Body of pancreas (tissue), 4 donors: ENCODE results near the gene NIT2. TPM values are rescaled to one million over a fixed set of nuclear protein-coding genes. Genes with fewer than 3 reads are reported as not detected.

Experiments used
- ATAC-seq: fragments of 150-250 bp; one replicate; pipeline ENCODE4 v1.9.1; 2016
- DNase-seq, 4 donors: peaks; one replicate each; pipeline ENCODE4 v3.0.0-alpha.2; 2019
- H3K27ac ChIP-seq, 4 donors: fragments of 200-600 bp; sonication (generic); 1 replicate in 3 of 4; 2 replicates in 1 of 4; pipeline versions ENCODE4 v1.5.1 to v1.6.1; 2016 to 2019; ENCODE audit warnings: mild to moderate bottlenecking in 1 of 4, mixed read lengths in 1 of 4, moderate library complexity in 1 of 4
- H3K27me3 ChIP-seq, 2 donors: fragments of 200-600 bp; sonication (generic); one replicate each; pipeline ENCODE4 v1.6.0; 2016; ENCODE audit warnings: mild to moderate bottlenecking in 1 of 2
- H3K36me3 ChIP-seq, 2 donors: fragments of 200-600 bp; sonication (generic); replicated peaks in 1 of 2; 2 replicates each; pipeline ENCODE4 v1.5.1; 2016; ENCODE audit warnings: low read depth in 2 of 2; ENCODE audit not compliant: insufficient read depth in 1 of 2
- H3K4me1 ChIP-seq: fragments of 200-600 bp; sonication (generic); one replicate; pipeline ENCODE4 v1.6.0; 2016
- H3K4me3 ChIP-seq, 2 donors: fragments of 200-600 bp; sonication (generic); 1 replicate in 1 of 2; 2 replicates in 1 of 2; pipeline ENCODE4 v1.5.1; 2016 to 2019
- H3K9me3 ChIP-seq, 3 donors: fragments of 200-600 bp; sonication (generic); 1 replicate in 2 of 3; 2 replicates in 1 of 3; pipeline ENCODE4 v1.5.1; 2016
- CTCF ChIP-seq, 7 experiments: fragments of 450-650 bp in 4 of 7; fragments of 200-600 bp in 3 of 7; sonication (generic) in 3 of 7; IDR thresholded peaks; one replicate each; pipeline ENCODE4 v1.5.1; 2016 to 2019; ENCODE audit warnings: antibody characterized with exemption in 7 of 7
- POLR2A ChIP-seq, 3 donors: fragments of 450-650 bp; IDR thresholded peaks; one replicate each; pipeline ENCODE4 v1.6.1; 2016; ENCODE audit warnings: antibody characterized with exemption in 3 of 3, mild to moderate bottlenecking in 2 of 3
- WGBS, 2 donors: methylation state at CpG; one replicate each; pipeline ENCODE4 v1.1.5; 2017; 5-methylcytosine and 5-hydroxymethylcytosine counted together
- intact Hi-C: fragments of 100-400 bp; cut with DNase I; formaldehyde crosslinking; loops from one replicate; pipeline ENCODE4 v1.15.1; 2023
- total RNA-seq, 2 donors: library from RNA; depleted of rRNA; stranded (reverse); fragments of >200 nt; gene quantifications; one replicate each; pipeline ENCODE4 v1.1.0, GENCODE V29; 2016

Gene NIT2
- total RNA-seq, 2 donors from 2014 or later = 21.5 to 32.6 TPM

- TF ChIP-seq POLR2A (IDR thresholded peaks at IDR 0.05) (no peak), CTCF (IDR thresholded peaks at IDR 0.05) (no peak)
- peaks cover 0 to 10% of the 10 kb centered on the region in 2 donors for H3K36me3 ChIP-seq
- ATAC-seq = no peak
- H3K9me3 ChIP-seq = no peaks in the 10 kb centered on the region
- H3K27me3 ChIP-seq = no peaks in the 10 kb centered on the region
- DNase-seq = no peak
- intact Hi-C loops = no loop called here
- no peak overlapping the region for H3K4me3 ChIP-seq
- WGBS, 2 donors = 87 to 89% methylated on average over 3 of the region's 3 CpGs
- no peak overlapping the region for H3K27ac ChIP-seq
- H3K4me1 ChIP-seq = peaks cover 7% of the 10 kb centered on the region
These were observed 24.5 kb downstream of the NIT2 start for GRCh38 chr3:100359035-100359434.

DNA sequence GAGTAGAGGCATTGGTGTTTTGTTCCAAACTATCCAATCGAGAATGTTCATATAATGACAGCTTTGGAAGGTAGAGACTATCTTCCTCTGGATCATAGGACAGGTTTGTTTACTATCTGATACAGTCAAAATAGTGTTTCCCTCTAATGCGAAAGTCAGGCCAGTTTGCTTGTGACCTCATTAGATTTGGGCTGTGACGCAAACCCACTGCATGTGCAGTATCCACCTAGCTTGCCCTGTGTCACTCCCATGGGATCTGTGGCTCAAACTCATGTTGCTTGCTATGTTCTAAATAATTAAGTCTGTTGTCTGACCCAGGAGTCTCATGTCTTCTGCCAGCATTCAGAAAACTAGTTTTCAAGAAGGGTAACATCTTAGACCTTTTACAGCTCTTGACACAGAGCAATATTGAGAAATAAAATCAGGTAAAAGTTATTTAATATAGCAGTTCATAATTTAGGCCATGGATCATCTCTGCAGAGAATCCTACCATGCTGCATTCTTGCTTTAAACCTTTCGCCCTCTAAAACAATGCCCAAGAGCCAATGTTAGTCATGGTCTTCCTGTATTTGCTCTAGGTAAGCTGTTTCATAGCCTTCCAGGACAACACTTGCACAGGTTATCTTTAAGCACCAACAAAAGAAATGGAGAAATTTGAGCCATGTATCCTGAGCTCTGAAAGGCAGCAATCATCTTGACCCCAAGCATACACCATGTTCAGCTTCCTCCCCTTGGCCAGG lies 26.4 kb downstream of the NIT2 start:
- no peaks in the 10 kb centered on the region for H3K27me3 ChIP-seq
- no peaks in the 10 kb centered on the region for H3K9me3 ChIP-seq
- H3K36me3 ChIP-seq = peaks cover under 1 to 17% of the 10 kb centered on the region in 2 donors
- no peaks in the 10 kb centered on the region for H3K4me1 ChIP-seq
- no peak overlapping the region for H3K27ac ChIP-seq
- TF ChIP-seq POLR2A (IDR thresholded peaks at IDR 0.05) = no peak
- TF ChIP-seq CTCF (IDR thresholded peaks at IDR 0.05) = no peak
- ATAC-seq = no peak
- H3K4me3 ChIP-seq = no peak overlapping the region
- no peak for DNase-seq
- WGBS, 2 donors = 84 to 87% methylated on average over 4 of the region's 4 CpGs
- intact Hi-C loops = no loop called here

- Histone ChIP-seq H3K4me1 (no peaks in the 10 kb centered on the region), H3K27me3 (no peaks in the 10 kb centered on the region), H3K4me3 (no peak overlapping the region), H3K27ac (no peak overlapping the region), H3K9me3 (no peaks in the 10 kb centered on the region), H3K36me3 (peaks cover 7 to 20% of the 10 kb centered on the region in 2 donors)
- no peak for DNase-seq
- 81 to 86% methylated on average over 1 of the region's 1 CpG for WGBS, 2 donors
- no peak for TF ChIP-seq POLR2A (IDR thresholded peaks at IDR 0.05)
- TF ChIP-seq CTCF (IDR thresholded peaks at IDR 0.05) = no peak
- intact Hi-C loops = no loop called here
- ATAC-seq = no peak
These were observed 27.3 kb downstream of the NIT2 start for GRCh38 chr3:100361897-100362296.

- Histone ChIP-seq H3K9me3 (no peaks in the 10 kb centered on the region), H3K27me3 (no peaks in the 10 kb centered on the region), H3K27ac (no peak overlapping the region), H3K36me3 (peaks cover 17 to 27% of the 10 kb centered on the region in 2 donors), H3K4me1 (no peaks in the 10 kb centered on the region), H3K4me3 (no peak overlapping the region)
- WGBS, 2 donors = 97 to 100% methylated on average over 3 of the region's 3 CpGs
- intact Hi-C loops = no loop called here
- TF ChIP-seq POLR2A (IDR thresholded peaks at IDR 0.05) (no peak), CTCF (IDR thresholded peaks at IDR 0.05) (no peak)
- ATAC-seq (no peak), DNase-seq (no peak)
These were observed 29.9 kb downstream of the NIT2 start for GRCh38 chr3:100364421-100364820.

DNA sequence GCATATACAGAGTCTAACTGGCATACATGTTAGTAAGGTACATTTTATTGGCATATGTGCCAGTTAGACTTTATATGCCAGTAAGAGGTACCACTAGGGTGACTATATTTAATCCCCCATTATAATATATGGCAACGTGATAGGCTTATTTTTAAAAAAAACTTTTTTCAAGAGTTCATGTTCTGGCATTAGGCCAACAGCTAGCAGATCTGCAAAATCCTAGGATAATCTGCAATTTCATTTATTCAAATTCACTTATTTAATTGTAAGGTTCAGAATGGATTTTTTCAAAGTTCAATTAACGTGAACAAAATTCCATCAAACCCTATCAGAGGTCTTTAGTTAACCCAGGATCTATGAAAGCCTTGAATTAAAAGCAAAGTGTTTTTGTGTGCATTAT lies 31.9 kb downstream of the NIT2 start:
- Histone ChIP-seq H3K4me3 (no peak overlapping the region), H3K27ac (no peak overlapping the region), H3K36me3 (peaks cover 17 to 26% of the 10 kb centered on the region in 2 donors), H3K4me1 (no peaks in the 10 kb centered on the region), H3K9me3 (no peaks in the 10 kb centered on the region), H3K27me3 (no peaks in the 10 kb centered on the region)
- intact Hi-C loops = no loop called here
- WGBS, 2 donors = 75 to 81% methylated on average over 2 of the region's 2 CpGs
- DNase-seq (no peak), ATAC-seq (no peak)
- no peak for TF ChIP-seq CTCF (IDR thresholded peaks at IDR 0.05)
- TF ChIP-seq POLR2A (IDR thresholded peaks at IDR 0.05) = no peak
